ENCODE data around the gene INSR. TPM values are rescaled to one million over a fixed set of nuclear protein-coding genes. Genes with fewer than 3 reads are reported as not detected.

The INSR gene
- total RNA-seq, 2 donors from 2014 or later, result 50.8 to 118 TPM

GRCh38 chr19:7145494-7145893 is 148.7 kb downstream of the INSR start:
- DNase-seq (ENCODE audit: low spot score), result no peak
- Histone ChIP-seq H3K4me1 (no peaks in the 10 kb centered on the region), H3K27me3 (no peaks in the 10 kb centered on the region), H3K36me3 (peaks cover 34% of the 10 kb centered on the region), H3K27ac (no peak overlapping the region), H3K9me3 (no peaks in the 10 kb centered on the region), H3K4me3 (no peak overlapping the region)
- TF ChIP-seq CTCF (IDR thresholded peaks at IDR 0.05), result no peak

- DNase-seq (ENCODE audit: low spot score), result no peak
- Histone ChIP-seq H3K9me3 (no peaks in the 10 kb centered on the region), H3K27me3 (no peaks in the 10 kb centered on the region), H3K4me3 (no peak overlapping the region), H3K27ac (no peak overlapping the region), H3K36me3 (peaks cover 52% of the 10 kb centered on the region), H3K4me1 (no peaks in the 10 kb centered on the region)
- TF ChIP-seq CTCF (IDR thresholded peaks at IDR 0.05), result no peak
These were observed 151.4 kb downstream of the INSR start for GRCh38 chr19:7142771-7143170.

GRCh38 chr19:7140137-7140536 is 154.1 kb downstream of the INSR start:
- Histone ChIP-seq H3K27ac (no peak overlapping the region), H3K36me3 (peaks cover 57% of the 10 kb centered on the region), H3K9me3 (no peaks in the 10 kb centered on the region), H3K27me3 (no peaks in the 10 kb centered on the region), H3K4me3 (no peak overlapping the region), H3K4me1 (no peaks in the 10 kb centered on the region)
- no peak for TF ChIP-seq CTCF (IDR thresholded peaks at IDR 0.05)
- no peak for DNase-seq (ENCODE audit: low spot score)

GRCh38 chr19:7139095-7139494 is 155.1 kb downstream of the INSR start:
- peaks cover 0 to 8% of the 10 kb centered on the region in 2 donors for H3K4me1 ChIP-seq
- no peak overlapping the region for H3K4me3 ChIP-seq
- no peak for DNase-seq (ENCODE audit: low spot score)
- no peaks in the 10 kb centered on the region for H3K9me3 ChIP-seq
- H3K27ac ChIP-seq, result no peak overlapping the region
- H3K36me3 ChIP-seq, result peaks cover 57% of the 10 kb centered on the region
- TF ChIP-seq CTCF (IDR thresholded peaks at IDR 0.05), result no peak
- no peaks in the 10 kb centered on the region for H3K27me3 ChIP-seq

- no peak overlapping the region for H3K27ac ChIP-seq
- H3K4me1 ChIP-seq, result peaks cover 0 to 8% of the 10 kb centered on the region in 2 donors
- no peak overlapping the region for H3K4me3 ChIP-seq
- no peaks in the 10 kb centered on the region for H3K27me3 ChIP-seq
- no peaks in the 10 kb centered on the region for H3K9me3 ChIP-seq
- peaks cover 57% of the 10 kb centered on the region for H3K36me3 ChIP-seq
- no peak for DNase-seq (ENCODE audit: low spot score)
- TF ChIP-seq CTCF (IDR thresholded peaks at IDR 0.05), result no peak
These were observed 155.8 kb downstream of the INSR start for GRCh38 chr19:7138402-7138801.

- H3K9me3 ChIP-seq, result no peaks in the 10 kb centered on the region
- H3K27me3 ChIP-seq, result no peaks in the 10 kb centered on the region
- H3K4me3 ChIP-seq, result no peak overlapping the region
- no peak for TF ChIP-seq CTCF (IDR thresholded peaks at IDR 0.05)
- peaks cover 50% of the 10 kb centered on the region for H3K36me3 ChIP-seq
- H3K4me1 ChIP-seq, result peaks cover 0 to 8% of the 10 kb centered on the region in 2 donors
- DNase-seq (ENCODE audit: low spot score), result no peak
- H3K27ac ChIP-seq, result no peak overlapping the region
These were observed 157.1 kb downstream of the INSR start for GRCh38 chr19:7137120-7137519.
